Measurements from ENCODE around the gene GPRC5C.

GRCh38 chr17:74450231-74450630 is 18.3 kb downstream of the GPRC5C start:
- TF ChIP-seq CTCF (tag by site-specific recombination; IDR thresholded peaks at IDR 0.05), result no peak
- no peak for TF ChIP-seq FEZF1 (tag by site-specific recombination; IDR thresholded peaks at IDR 0.05)
- no peak for TF ChIP-seq ZBTB26 (tag by site-specific recombination; optimal IDR thresholded peaks at IDR 0.05)
- no peak for TF ChIP-seq ZNF433 (tag by site-specific recombination; IDR thresholded peaks at IDR 0.05; ENCODE audit: low read depth)
